ENCODE measurements around the gene VAC14. TPM values are rescaled to one million over a fixed set of nuclear protein-coding genes. Genes with fewer than 3 reads are reported as not detected.

The VAC14 gene
- polyA plus RNA-seq, 2 of the 4 experiments (the other 2 are of a cell fraction): 25.3 to 27.0 TPM

DNA sequence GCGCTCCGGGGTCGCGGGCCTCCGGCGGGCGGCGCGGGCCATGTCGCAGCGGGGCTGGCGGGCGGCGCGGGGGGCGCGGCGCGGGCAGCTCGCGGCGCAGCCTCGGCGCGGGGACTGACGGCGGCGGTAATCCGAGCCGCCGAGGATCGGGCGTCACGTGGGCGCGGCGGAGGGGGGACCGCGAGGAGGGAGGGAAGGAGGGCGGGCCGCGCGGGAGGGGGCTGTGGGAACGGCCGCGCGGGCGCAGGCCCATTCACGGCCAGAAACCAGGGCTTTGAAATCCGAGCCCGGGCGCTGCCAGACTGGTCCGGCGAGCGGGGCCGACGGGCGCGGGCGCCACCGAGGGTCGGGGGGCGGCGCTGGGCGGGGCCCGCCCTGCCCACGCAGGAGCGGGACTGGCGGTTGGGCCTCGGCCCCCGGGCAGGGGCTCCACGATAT, 115.0 kb downstream of the VAC14 start, which contains the start of gene MTSS2 (continued):
- TF ChIP-seq, protein P1, sequence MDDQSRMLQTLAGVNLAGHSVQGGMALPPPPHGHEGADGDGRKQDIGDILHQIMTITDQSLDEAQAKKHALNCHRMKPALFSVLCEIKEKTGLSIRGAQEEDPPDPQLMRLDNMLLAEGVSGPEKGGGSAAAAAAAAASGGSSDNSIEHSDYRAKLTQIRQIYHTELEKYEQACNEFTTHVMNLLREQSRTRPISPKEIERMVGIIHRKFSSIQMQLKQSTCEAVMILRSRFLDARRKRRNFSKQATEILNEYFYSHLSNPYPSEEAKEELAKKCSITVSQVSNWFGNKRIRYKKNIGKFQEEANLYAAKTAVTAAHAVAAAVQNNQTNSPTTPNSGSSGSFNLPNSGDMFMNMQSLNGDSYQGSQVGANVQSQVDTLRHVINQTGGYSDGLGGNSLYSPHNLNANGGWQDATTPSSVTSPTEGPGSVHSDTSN (IDR thresholded peaks at IDR 0.05): no peak
- TF ChIP-seq POLR2A (IDR thresholded peaks at IDR 0.05; ENCODE audit: low read length): peak; percentile 25
- TF ChIP-seq, protein P2, sequence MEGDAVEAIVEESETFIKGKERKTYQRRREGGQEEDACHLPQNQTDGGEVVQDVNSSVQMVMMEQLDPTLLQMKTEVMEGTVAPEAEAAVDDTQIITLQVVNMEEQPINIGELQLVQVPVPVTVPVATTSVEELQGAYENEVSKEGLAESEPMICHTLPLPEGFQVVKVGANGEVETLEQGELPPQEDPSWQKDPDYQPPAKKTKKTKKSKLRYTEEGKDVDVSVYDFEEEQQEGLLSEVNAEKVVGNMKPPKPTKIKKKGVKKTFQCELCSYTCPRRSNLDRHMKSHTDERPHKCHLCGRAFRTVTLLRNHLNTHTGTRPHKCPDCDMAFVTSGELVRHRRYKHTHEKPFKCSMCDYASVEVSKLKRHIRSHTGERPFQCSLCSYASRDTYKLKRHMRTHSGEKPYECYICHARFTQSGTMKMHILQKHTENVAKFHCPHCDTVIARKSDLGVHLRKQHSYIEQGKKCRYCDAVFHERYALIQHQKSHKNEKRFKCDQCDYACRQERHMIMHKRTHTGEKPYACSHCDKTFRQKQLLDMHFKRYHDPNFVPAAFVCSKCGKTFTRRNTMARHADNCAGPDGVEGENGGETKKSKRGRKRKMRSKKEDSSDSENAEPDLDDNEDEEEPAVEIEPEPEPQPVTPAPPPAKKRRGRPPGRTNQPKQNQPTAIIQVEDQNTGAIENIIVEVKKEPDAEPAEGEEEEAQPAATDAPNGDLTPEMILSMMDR (IDR thresholded peaks at IDR 0.05): no peak
- TF ChIP-seq POLR2AphosphoS2 (conservative IDR thresholded peaks at IDR 0.05; ENCODE audit: low read length): no peak
- no peak for TF ChIP-seq CBX8 (IDR thresholded peaks at IDR 0.05)
- TF ChIP-seq TFCP2L1 (CRISPR knock-in tag; IDR thresholded peaks at IDR 0.05): no peak
- no peak for TF ChIP-seq RNF2 (IDR thresholded peaks at IDR 0.05; ENCODE audit: borderline replicate concordance, low read depth)
- TF ChIP-seq, protein P3, sequence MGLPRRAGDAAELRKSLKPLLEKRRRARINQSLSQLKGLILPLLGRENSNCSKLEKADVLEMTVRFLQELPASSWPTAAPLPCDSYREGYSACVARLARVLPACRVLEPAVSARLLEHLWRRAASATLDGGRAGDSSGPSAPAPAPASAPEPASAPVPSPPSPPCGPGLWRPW (IDR thresholded peaks at IDR 0.05): no peak
- no peak for TF ChIP-seq ZC3H11A (IDR thresholded peaks at IDR 0.05)
- no peak for TF ChIP-seq RCOR1 (IDR thresholded peaks at IDR 0.05; ENCODE audit: low read depth, low read length)
- TF ChIP-seq, protein P4, sequence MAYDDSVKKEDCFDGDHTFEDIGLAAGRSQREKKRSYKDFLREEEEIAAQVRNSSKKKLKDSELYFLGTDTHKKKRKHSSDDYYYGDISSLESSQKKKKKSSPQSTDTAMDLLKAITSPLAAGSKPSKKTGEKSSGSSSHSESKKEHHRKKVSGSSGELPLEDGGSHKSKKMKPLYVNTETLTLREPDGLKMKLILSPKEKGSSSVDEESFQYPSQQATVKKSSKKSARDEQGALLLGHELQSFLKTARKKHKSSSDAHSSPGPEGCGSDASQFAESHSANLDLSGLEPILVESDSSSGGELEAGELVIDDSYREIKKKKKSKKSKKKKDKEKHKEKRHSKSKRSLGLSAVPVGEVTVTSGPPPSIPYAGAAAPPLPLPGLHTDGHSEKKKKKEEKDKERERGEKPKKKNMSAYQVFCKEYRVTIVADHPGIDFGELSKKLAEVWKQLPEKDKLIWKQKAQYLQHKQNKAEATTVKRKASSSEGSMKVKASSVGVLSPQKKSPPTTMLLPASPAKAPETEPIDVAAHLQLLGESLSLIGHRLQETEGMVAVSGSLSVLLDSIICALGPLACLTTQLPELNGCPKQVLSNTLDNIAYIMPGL (CRISPR knock-in tag; IDR thresholded peaks at IDR 0.05; ENCODE audit: borderline replicate concordance): no peak
- TF ChIP-seq HOXB13 (CRISPR knock-in tag; IDR thresholded peaks at IDR 0.05; ENCODE audit: low read depth): no peak
- no peak for TF ChIP-seq CHD2 (IDR thresholded peaks at IDR 0.05; ENCODE audit: low read length, partially characterized antibody)
- no peak for TF ChIP-seq SREBF2 (IDR thresholded peaks at IDR 0.05)
- no peak for TF ChIP-seq PHF8 (IDR thresholded peaks at IDR 0.05; ENCODE audit: borderline replicate concordance, low read depth)
- TF ChIP-seq CBX2 (IDR thresholded peaks at IDR 0.05; ENCODE audit: borderline replicate concordance, low read depth): no peak
- no peak for TF ChIP-seq ZNF302 (CRISPR knock-in tag; IDR thresholded peaks at IDR 0.05)
- TF ChIP-seq HEYL (CRISPR knock-in tag; IDR thresholded peaks at IDR 0.05): no peak
- TF ChIP-seq, protein P5, sequence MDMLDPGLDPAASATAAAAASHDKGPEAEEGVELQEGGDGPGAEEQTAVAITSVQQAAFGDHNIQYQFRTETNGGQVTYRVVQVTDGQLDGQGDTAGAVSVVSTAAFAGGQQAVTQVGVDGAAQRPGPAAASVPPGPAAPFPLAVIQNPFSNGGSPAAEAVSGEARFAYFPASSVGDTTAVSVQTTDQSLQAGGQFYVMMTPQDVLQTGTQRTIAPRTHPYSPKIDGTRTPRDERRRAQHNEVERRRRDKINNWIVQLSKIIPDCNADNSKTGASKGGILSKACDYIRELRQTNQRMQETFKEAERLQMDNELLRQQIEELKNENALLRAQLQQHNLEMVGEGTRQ (IDR thresholded peaks at IDR 0.05): peak; percentile 52
- no peak for TF ChIP-seq JUNB (IDR thresholded peaks at IDR 0.05)
- no peak for TF ChIP-seq MYC (IDR thresholded peaks at IDR 0.05; ENCODE audit: borderline replicate concordance, low read length)

DNA sequence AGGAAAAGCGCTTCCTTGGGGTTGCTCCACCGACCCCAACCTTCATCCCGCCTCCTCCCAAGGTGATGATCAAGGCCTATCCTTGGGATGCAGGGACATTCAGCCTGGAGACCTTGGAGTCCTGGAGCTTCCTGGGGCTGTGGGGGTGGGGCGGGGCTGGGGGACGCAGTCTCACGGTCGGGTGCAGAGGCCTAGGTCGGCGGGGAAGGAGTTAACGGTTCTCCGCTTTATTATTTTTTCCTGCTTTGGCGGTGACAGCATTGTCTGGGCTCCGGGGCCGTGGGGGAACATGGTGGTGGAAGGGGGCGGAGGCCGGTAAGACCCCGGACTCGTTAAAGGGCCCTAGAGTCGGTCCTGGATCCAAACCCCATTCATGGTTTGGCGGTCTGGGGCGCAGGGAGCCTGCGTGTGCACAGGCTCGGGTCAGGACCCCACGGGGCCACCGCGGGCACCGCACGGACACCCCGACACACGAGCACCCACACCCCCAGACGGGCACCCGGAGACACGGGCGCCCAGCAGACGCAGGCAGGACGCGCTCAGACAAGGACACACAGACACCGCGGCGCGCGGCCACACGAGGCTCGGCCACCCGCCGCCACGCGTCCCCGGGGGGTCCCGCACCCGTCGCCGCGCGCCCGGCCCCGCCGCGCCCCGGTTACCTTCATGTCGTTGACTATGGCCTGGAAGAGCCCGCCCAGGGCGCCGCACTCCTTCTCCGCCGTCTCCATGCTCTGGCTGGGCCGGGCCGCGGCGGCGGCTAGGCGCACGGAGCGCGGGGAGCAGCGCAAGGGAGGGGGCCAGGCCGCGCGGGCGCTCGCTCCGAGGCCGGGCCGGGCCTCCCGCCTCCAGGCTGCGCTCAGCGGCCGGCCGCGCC, 115.7 kb downstream of the VAC14 start:
- POLR2A ChIA-PET: interaction anchor here (1.0 kb wide), 1 partner anchor 86 kb away, joined by 4 read pairs; no protein-coding TSS in a partner anchor
- TF ChIP-seq, protein P6, sequence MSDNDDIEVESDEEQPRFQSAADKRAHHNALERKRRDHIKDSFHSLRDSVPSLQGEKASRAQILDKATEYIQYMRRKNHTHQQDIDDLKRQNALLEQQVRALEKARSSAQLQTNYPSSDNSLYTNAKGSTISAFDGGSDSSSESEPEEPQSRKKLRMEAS (IDR thresholded peaks at IDR 0.05): peak; percentile 10; the same call in 1 of the 2 replicates
- TF ChIP-seq HOXB13 (CRISPR knock-in tag; IDR thresholded peaks at IDR 0.05; ENCODE audit: low read depth): no peak
- peak in 1 of 2 experiments; percentile 14; a peak in 1 of 5 replicates for TF ChIP-seq JUN (IDR thresholded peaks at IDR 0.05)
- WGBS (ENCODE audit: missing lambda C conversion rate): 2% methylated on average over 15 of the region's 90 CpGs
- Histone ChIP-seq H3K4me2 (peak overlapping the region; percentile 97), H3K4me1 (peaks cover 84% of the 10 kb centered on the region), H3K4me3 (peak overlapping the region; percentile 84), H3K9me3 (no peaks in the 10 kb centered on the region), H3K27ac (peak overlapping the region; percentile 92 to 97)
- FAIRE-seq (no peak), DNase-seq (ENCODE audit: low read depth in 1 of 2, low spot score in 1 of 2) (no peak), ATAC-seq (peak; percentile 1 to 40; a peak in 4 of 6 replicates)
- CTCF ChIA-PET: interaction anchor here (1.8 to 23.4 kb wide), 3 partner anchors 30 to 86 kb away, joined by 6 to 463 read pairs (median 88); no protein-coding TSS in a partner anchor

Measured in A549 (cell line).